Adipocyte (in vitro differentiated cells): ENCODE results near the gene RASGEF1C.

ENCODE experiments used
- DNase-seq: peaks from one replicate; pipeline ENCODE4 v3.0.0-alpha.2; 2015; ENCODE audit warnings: low read depth
- H3K27me3 ChIP-seq: replicated peaks from 2 replicates; pipeline ENCODE4 v1.7.0; 2013; ENCODE audit warnings: mild to moderate bottlenecking, low read length, moderate library complexity; ENCODE audit not compliant: control insufficient read depth, insufficient read depth
- H3K36me3 ChIP-seq: 2 replicates; pipeline ENCODE4 v1.7.0; 2013; ENCODE audit warnings: low read length, mild to moderate bottlenecking, moderate library complexity; ENCODE audit not compliant: control insufficient read depth, insufficient read depth, severe bottlenecking
- H3K4me1 ChIP-seq: 2 replicates; pipeline ENCODE4 v1.7.0; 2013; ENCODE audit warnings: mild to moderate bottlenecking, low read length, moderate library complexity; ENCODE audit not compliant: control insufficient read depth, insufficient read depth
- H3K4me3 ChIP-seq: 2 replicates; pipeline ENCODE4 v1.7.0; 2013; ENCODE audit warnings: mild to moderate bottlenecking, low read length, moderate library complexity
- H3K9ac ChIP-seq: 2 replicates; pipeline ENCODE4 v1.7.0; 2013; ENCODE audit warnings: mild to moderate bottlenecking, low read length, moderate library complexity
- H3K9me3 ChIP-seq: 2 replicates; pipeline ENCODE4 v1.7.0; 2013; ENCODE audit warnings: mild to moderate bottlenecking, low read length, moderate library complexity; ENCODE audit not compliant: control insufficient read depth

RASGEF1C gene

DNA sequence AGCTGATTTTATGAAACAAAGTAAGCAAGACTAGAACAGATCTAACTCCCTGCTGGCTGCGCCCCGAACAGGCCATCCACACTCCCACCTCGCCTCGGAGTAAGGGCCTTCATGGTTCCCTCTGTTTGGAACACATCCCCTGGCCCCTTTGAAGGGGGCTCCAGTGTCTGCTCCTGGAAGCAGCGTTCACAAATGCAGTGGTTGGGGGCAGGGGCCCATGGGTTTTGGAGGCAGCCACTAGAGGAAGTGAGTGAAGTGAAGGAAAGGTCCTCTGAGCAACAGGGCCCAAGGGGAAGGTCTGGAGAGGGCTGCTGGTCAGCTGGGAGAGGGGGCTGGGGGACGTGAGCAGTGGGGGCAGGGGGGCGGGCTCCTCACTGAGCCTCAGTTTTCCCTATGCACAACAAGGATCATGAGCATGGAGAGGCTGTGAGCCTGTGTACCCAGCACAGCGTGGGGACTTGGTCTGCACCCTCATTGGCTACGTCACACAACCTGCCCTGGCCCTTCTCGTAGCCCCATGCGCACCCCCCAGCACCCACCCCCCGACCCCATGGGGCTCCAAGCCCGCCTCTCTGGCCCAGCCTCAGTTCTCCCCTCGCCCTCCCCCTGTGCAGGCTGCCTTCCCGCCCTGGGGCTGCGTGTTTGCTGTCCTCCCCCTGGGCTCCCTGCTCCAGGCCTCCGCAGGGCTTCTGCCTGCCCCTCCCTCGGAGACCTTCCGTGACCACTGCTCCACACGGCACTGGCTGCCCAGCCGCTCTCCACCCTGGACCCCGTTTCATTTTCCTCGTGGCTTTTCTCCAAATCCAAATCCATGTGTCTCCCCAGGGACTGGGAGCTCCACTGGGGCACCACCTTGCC lies 39.5 kb downstream of the RASGEF1C start:
- Histone ChIP-seq H3K9me3 (peaks cover 5% of the 10 kb centered on the region), H3K4me1 (no peaks in the 10 kb centered on the region), H3K36me3 (no peaks in the 10 kb centered on the region), H3K9ac (no peak overlapping the region), H3K27me3 (peaks cover 28% of the 10 kb centered on the region), H3K4me3 (no peak overlapping the region)
- DNase-seq, result no peak

DNA sequence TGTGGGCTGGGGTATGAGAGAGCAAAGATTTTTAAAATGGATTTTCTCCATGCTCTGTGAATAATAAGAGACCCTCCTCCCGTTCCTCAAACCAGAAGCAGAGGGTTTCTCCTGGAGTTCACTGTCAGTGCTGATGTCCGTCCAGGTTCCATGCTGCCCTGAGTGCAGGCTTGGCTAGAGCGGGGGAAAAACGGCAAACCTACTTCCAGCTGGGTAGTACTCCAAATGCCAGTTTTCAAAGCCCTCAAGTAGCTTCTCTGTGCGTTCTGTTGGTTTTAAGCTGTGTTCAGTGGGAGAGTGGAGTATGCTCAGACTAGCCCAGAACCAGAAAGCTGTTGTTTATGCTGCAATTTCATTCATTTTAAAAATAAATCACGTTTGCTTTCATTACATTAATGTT lies 40.3 kb downstream of the RASGEF1C start:
- Histone ChIP-seq H3K4me1 (no peaks in the 10 kb centered on the region), H3K4me3 (no peak overlapping the region), H3K27me3 (peaks cover 28% of the 10 kb centered on the region), H3K9ac (no peak overlapping the region), H3K9me3 (peaks cover 12% of the 10 kb centered on the region), H3K36me3 (no peaks in the 10 kb centered on the region)
- no peak for DNase-seq

DNA sequence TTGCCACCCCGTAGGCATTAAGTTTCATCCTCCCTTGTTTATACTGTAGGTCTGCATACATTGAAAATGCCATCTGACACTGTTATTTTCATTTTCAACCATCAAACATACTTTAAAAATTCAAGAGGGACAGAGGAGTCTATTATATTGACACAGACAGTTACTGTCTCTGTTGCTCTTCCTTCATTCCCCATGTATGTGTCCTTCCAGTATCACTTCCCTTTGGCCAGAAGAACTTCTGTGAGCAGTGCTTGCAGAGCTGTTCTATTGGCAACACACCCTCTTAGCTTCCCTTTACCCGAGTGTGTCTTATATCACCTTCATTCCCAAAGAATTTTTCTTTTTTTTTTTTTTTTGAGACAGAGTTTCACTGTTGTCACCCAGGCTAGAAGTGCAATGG lies 42.8 kb downstream of the RASGEF1C start:
- DNase-seq, result no peak
- Histone ChIP-seq H3K9ac (no peak overlapping the region), H3K27me3 (peaks cover 22% of the 10 kb centered on the region), H3K36me3 (no peaks in the 10 kb centered on the region), H3K4me1 (no peaks in the 10 kb centered on the region), H3K9me3 (peaks cover 23% of the 10 kb centered on the region), H3K4me3 (no peak overlapping the region)

DNA sequence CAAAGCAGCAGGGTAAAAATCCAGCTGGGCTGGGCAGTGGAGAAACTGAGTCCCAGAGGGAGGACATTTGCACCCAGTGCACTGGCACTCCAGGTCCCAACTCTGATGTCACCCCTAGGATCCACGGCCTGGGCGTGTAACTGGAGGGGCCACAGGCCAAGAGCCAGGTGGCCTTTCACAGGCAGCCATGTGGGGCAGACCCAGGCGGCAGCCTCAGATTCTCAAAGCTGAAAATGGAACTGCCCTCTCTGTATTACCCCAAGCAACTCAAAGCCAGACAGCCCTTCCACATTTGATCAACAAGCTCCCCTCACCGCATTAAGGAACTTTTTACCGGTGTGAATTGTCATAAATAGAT lies 46.7 kb downstream of the RASGEF1C start:
- peaks cover 27% of the 10 kb centered on the region for H3K9me3 ChIP-seq
- DNase-seq, result no peak

DNA sequence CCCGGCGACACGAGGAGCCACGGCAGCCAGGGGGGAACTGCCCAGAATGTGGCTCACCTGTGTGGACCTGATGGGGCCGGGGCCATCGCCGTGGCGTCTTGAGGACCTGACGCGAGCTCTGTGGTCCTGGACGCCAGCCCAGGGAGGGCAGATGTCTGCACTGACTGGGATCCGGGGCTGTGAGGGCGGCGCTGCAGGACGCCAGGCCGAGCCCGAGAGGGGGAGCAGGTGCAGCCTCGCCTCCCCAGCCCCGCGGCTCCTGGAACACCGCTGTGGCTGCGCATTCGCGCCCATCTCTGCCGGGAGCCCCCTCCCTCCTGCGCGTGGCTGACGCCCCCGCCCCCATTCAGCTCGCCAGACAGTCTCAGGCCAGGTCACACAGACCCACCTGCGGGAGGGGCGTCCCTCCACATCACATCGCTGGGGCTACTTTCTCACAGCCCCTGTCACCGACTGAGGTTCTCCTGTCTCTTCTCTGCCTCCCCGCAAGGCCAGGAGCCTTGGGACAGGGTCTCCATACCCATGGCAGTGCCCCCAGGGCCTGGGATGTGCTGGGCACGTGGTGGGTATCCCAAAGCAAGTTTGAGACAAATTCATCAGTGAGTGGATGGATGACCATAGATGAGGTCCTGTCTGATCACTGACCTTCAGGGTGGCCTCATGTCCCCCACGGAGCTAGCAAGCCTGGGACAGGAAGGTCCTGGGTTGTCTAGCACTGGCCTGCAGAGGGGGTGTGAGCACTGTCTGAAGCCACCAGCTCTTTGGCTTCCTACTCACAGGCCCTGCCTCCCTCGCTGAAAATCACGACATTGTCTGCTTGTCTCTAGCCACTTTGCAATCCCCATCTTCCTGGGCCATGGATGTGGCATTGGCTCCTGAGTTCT lies 47.3 kb downstream of the RASGEF1C start:
- Histone ChIP-seq H3K4me3 (no peak overlapping the region), H3K9ac (no peak overlapping the region), H3K36me3 (no peaks in the 10 kb centered on the region), H3K27me3 (peaks cover 28% of the 10 kb centered on the region), H3K4me1 (no peaks in the 10 kb centered on the region), H3K9me3 (peaks cover 27% of the 10 kb centered on the region)
- DNase-seq, result no peak

More for the DNA sequence above, 46.7 kb downstream of the RASGEF1C start:
- Histone ChIP-seq H3K4me1 (no peaks in the 10 kb centered on the region), H3K9ac (no peak overlapping the region), H3K36me3 (no peaks in the 10 kb centered on the region), H3K27me3 (peaks cover 28% of the 10 kb centered on the region), H3K4me3 (no peak overlapping the region)

DNA sequence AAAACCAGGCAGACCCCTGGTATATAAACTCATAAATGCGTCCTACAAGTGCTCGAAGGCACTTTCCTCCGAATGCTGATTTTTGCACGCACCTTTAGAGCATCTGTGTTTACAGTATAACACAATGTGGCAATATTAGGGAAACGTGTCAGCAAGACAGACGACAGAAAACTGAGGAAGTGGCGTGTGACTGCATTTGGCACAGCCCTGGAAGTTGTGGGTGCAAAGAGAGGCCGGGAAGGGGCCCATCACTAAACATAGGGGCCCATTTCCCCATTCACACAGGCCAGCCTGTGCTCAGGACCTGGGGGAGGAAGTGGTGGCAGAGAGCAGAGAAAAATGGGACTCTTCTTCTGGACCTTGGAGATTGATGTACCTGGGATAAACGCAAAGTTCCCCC lies 48.2 kb downstream of the RASGEF1C start:
- H3K4me1 ChIP-seq, result no peaks in the 10 kb centered on the region
- H3K4me3 ChIP-seq, result no peak overlapping the region
- DNase-seq, result no peak
- peaks cover 27% of the 10 kb centered on the region for H3K9me3 ChIP-seq
- H3K27me3 ChIP-seq, result peaks cover 28% of the 10 kb centered on the region
- H3K36me3 ChIP-seq, result no peaks in the 10 kb centered on the region
- H3K9ac ChIP-seq, result no peak overlapping the region

DNA sequence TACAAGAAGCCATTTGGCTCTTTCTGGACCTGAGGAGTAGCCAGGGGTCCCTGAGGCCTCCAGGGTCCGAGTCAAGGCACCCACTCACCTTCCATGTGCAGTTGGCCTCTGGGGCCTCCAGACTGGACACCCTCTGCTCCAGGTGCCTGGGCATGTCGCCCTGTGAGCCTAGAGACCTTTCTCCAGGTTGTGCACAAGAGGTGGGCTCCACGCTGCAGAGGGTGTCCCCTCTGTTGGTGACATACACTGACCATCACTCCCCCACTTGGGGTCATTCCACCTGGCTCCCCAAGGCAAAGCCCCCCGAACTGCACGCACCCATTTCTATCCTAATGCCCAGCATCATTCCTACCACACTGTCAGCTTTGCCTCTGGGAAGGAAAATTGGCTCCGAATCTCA lies 48.8 kb downstream of the RASGEF1C start:
- peaks cover 27% of the 10 kb centered on the region for H3K9me3 ChIP-seq
- H3K27me3 ChIP-seq, result peaks cover 30% of the 10 kb centered on the region
- H3K36me3 ChIP-seq, result no peaks in the 10 kb centered on the region
- no peak overlapping the region for H3K4me3 ChIP-seq
- no peak overlapping the region for H3K9ac ChIP-seq
- no peak for DNase-seq
- H3K4me1 ChIP-seq, result no peaks in the 10 kb centered on the region

DNA sequence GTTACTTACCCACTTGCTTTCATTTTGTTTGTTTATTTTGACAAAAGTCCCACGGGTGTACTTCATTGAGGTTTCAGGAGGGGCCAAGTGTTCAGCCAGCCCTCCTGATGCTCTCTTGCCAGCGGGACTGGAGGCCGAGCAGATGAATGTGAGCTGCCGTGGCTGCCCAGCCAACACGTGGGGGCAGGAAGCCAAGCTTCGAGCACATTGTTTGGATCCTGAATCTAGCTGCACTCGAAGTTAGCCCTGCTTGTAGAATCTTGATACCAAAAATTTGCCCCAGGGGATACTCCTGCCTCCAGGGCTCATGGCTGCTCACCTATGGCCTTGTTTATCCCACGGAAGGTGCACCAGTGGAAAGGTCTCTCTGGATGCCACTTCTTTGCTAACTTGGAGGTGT lies 49.3 kb downstream of the RASGEF1C start:
- Histone ChIP-seq H3K4me1 (no peaks in the 10 kb centered on the region), H3K36me3 (no peaks in the 10 kb centered on the region), H3K9me3 (peaks cover 24% of the 10 kb centered on the region), H3K27me3 (peaks cover 34% of the 10 kb centered on the region), H3K9ac (no peak overlapping the region), H3K4me3 (no peak overlapping the region)
- no peak for DNase-seq

DNA sequence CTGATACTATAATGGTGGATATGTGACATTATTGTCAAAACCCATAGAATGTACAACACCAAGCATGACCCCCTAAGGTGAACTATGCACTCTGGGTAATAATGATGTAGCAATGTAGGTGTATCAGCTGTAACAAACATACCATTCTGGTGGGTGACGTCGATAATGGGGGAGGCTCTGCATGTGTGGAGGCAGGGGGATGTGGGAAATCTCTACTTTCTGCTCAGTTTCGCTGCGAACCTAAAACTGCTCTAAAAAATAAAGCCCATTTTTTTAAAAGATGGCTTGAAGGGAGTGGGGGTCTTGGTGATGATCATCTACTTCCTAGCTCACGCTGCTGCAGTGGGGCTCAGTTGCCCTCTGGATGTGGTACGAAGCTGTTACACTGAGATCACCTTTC lies 51.1 kb downstream of the RASGEF1C start:
- no peak overlapping the region for H3K9ac ChIP-seq
- no peaks in the 10 kb centered on the region for H3K4me1 ChIP-seq
- peaks cover 20% of the 10 kb centered on the region for H3K9me3 ChIP-seq
- no peak overlapping the region for H3K4me3 ChIP-seq
- peaks cover 35% of the 10 kb centered on the region for H3K27me3 ChIP-seq
- H3K36me3 ChIP-seq, result no peaks in the 10 kb centered on the region
- DNase-seq, result no peak

DNA sequence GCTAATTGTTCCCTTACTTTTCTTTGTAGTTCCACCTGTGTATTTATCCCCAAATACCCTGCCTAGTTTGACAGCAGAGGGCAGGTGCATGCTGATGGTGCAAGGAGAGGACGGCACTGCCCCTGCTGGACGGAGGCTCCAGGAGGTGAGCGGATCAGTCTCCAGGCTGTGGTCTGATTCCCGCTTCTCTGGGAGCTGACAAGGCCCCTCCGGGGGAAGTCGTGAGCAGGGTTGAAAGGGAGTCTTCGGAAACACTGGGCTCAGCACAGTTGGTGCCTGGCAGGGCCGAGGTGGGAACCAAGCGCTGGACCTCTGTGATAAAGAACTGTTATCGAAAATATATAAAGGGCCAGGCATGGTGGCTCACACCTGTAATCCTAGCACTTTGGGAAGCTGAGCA lies 52.9 kb downstream of the RASGEF1C start:
- DNase-seq, result no peak

DNA sequence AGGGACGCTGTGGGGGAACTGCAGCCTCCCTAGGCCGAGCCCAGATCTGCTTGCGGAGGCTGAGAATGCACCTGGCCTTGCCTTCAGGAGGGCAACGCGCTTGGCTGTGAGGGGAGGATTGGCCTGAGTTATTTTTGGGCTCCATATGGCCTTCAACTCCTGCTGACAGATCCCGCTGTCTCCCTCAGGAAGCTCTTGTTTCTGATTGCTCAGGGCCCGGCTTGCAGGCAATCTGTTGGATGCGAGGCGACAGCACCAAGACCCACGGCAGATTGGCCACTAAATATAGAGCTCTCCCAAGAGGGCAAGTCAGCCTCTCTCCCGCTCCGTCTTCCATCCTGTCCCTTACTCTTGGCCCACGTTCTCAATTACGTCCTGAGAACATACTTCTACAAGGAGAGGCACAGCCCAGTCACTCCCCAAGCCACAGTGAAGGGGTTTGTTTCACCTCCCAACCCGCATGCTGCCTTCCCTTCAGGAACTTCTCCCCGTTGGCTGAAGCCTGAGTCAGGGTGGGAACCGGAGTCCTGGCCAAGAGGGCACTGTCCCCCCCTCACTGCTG lies 53.6 kb downstream of the RASGEF1C start:
- Histone ChIP-seq H3K36me3 (no peaks in the 10 kb centered on the region), H3K9ac (no peak overlapping the region), H3K9me3 (peaks cover 18% of the 10 kb centered on the region), H3K4me1 (no peaks in the 10 kb centered on the region), H3K27me3 (peaks cover 23% of the 10 kb centered on the region), H3K4me3 (no peak overlapping the region)
- DNase-seq, result no peak

More for the DNA sequence above, 52.9 kb downstream of the RASGEF1C start:
- H3K4me1 ChIP-seq, result no peaks in the 10 kb centered on the region
- H3K4me3 ChIP-seq, result no peak overlapping the region
- H3K9me3 ChIP-seq, result peaks cover 18% of the 10 kb centered on the region
- H3K27me3 ChIP-seq, result peaks cover 29% of the 10 kb centered on the region
- H3K36me3 ChIP-seq, result no peaks in the 10 kb centered on the region
- H3K9ac ChIP-seq, result no peak overlapping the region
